Activated naive CD4-positive, alpha-beta T cell treated with Interleukin-2 at 50 U/mL for 16 hours (primary cell): ENCODE measurements around the gene RPRD1B.

Experiments
- DNase-seq: peaks from one replicate; pipeline ENCODE4 v3.0.0-alpha.2; 2020

Gene RPRD1B

GRCh38 chr20:38138086-38138778 is 104.7 kb downstream of the RPRD1B start:
- no peak for DNase-seq

- DNase-seq = no peak
Measured at GRCh38 chr20:38139156-38139912, 105.8 kb downstream of the RPRD1B start.

- no peak for DNase-seq
Measured at GRCh38 chr20:38139977-38140753, 106.6 kb downstream of the RPRD1B start.

DNA sequence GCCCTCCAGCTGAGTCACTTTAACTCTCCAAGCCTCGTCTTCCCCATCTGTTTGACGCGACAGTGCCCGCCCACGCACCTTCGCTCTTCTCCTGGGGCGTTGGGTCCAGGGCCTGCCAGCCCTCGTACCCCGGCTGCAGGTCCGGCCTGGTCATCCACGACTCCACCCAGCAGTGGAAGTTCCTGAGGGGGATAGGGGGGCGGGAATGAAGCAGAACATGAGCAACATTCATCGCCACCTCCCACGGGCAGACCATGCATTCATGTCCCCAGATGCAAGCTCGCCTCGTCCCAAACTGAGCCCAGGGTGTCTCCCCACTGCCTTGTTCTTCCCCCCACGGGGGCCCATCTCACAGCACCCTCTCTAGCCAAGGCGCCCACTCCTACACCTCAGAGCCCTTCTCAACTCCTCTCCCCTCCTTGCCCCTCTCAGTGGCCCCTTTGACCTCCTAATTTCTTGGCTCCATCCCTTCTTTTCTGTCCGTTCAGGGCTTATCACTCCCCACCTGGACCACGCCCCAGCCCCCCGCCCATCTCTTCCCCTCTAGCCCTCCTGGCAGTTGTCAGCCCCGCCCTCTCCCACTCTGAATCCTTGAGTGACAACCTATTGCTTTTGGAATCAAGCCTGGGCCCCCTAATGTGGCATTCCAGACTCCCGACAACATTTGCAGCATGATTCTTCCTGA is 107.8 kb downstream of the RPRD1B start:
- no peak for DNase-seq
